Astrocyte of the cerebellum (primary cell): ENCODE data around the gene OSBPL2.

ENCODE experiments used
- DNase-seq: peaks from one replicate; pipeline ENCODE4 v3.0.0-alpha.2; 2011; ENCODE audit warnings: low read depth
- H3K4me3 ChIP-seq: 2 replicates; pipeline ENCODE4 v1.5.1; 2011; ENCODE audit warnings: mild to moderate bottlenecking, low read depth, low read length, moderate library complexity
- in situ Hi-C: cut with HindIII; loops from 2 replicates; pipeline ENCODE4 v1.10.0; 2017; ENCODE audit warnings: low sequenced_read_pairs
- TF ChIP-seq, protein P1 (sequence below): IDR thresholded peaks from 2 replicates; pipeline ENCODE4 v1.5.1; 2012; ENCODE audit warnings: low read length, low read depth, moderate library complexity, mild to moderate bottlenecking; ENCODE audit errors: missing control alignments

Gene OSBPL2

DNA sequence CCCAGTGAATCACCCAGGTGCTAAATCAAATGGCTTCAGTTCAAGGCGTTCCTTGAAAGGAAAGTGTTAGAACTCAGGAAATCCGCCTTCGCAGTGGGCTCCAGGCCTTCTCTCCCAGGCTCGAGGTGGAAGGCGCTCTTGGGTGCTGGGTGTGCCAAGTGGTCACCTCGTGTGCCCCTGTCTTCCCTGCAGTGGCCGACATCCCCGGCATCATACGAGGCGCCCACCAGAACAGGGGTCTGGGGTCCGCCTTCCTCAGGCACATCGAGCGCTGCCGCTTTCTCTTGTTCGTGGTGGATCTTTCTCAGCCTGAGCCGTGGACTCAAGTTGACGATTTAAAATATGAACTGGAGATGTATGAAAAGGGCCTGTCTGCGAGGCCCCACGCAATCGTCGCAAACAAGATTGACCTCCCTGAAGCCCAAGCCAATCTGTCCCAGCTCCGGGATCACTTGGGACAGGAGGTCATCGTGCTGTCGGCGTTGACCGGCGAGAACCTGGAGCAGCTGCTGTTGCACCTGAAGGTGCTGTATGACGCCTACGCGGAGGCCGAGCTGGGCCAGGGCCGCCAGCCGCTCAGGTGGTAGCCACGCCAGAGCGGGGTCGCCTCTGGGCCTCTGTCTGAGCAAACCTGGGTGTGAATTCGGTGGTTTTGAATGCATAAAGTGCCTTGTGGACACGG, 37.7 kb upstream of the OSBPL2 start:
- in situ Hi-C loops, result no loop called here

DNA sequence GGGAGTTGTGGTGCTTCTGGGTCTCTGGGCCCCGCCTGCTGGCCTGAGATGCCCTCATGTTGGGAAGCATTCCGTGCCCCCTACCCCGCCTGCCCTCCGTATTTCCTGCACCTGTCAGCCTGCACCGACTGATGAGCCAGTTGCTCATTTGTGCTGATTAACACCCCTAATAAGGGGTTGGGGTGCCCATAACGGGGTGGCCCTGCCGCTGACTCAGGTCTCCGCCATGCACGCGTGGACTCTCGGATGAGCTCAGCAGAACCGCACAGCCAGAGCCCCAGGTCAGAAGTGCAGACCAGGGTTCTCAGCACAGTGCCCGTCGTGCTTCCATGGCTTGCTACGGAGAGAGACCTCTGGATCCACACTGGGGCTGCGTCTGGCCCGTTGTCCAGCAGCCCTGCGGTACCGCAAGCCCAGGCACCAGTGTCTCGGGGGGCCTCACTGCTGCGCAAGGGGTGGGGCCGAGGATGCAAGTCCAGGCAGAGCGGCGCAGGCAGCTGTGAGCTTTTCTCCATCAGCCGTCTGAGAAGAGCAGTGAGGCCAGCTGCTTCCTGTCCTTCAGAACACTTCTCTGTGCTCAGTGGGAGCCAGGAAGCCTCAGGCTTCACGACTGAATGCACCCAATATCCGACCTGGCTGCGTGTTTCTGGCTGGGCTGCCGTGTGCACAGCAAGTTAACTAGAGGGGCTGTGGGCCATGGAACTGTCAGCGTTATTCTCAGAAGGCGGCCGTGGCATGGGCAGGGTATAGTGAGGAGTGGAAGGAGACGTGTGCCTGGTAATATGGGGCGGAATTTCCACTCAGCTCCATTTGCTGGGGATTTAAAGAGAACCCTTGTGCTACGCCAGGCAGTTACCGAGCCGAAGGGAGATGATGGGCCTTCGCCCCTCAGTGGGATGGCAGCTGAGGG, 36.9 kb upstream of the OSBPL2 start:
- TF ChIP-seq, protein P1, sequence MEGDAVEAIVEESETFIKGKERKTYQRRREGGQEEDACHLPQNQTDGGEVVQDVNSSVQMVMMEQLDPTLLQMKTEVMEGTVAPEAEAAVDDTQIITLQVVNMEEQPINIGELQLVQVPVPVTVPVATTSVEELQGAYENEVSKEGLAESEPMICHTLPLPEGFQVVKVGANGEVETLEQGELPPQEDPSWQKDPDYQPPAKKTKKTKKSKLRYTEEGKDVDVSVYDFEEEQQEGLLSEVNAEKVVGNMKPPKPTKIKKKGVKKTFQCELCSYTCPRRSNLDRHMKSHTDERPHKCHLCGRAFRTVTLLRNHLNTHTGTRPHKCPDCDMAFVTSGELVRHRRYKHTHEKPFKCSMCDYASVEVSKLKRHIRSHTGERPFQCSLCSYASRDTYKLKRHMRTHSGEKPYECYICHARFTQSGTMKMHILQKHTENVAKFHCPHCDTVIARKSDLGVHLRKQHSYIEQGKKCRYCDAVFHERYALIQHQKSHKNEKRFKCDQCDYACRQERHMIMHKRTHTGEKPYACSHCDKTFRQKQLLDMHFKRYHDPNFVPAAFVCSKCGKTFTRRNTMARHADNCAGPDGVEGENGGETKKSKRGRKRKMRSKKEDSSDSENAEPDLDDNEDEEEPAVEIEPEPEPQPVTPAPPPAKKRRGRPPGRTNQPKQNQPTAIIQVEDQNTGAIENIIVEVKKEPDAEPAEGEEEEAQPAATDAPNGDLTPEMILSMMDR, result no peak
- DNase-seq, result no peak

More for the DNA sequence above, 37.7 kb upstream of the OSBPL2 start:
- TF ChIP-seq, protein P1, result no peak
- no peak overlapping the region for H3K4me3 ChIP-seq
- no peak for DNase-seq

DNA sequence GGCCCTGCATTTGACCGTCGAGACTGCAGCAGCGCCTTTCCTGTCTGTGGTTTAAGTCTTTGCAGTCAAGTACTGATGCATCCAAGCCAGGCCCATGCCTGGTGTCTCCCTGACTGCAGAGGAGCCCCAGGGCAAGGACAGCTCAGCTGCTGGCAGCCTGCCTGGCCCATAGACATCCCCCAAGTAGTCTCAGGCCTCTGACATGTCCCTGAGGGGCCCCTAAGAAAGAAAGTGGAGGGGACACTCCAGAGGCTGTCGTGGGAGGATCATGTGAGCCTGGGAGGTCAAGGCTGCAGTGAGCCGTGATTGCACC, 36.3 kb upstream of the OSBPL2 start:
- no peak for DNase-seq
- H3K4me3 ChIP-seq, result no peak overlapping the region
- in situ Hi-C loops, result no loop called here

More for the DNA sequence above, 36.9 kb upstream of the OSBPL2 start:
- in situ Hi-C loops, result no loop called here
- H3K4me3 ChIP-seq, result no peak overlapping the region

DNA sequence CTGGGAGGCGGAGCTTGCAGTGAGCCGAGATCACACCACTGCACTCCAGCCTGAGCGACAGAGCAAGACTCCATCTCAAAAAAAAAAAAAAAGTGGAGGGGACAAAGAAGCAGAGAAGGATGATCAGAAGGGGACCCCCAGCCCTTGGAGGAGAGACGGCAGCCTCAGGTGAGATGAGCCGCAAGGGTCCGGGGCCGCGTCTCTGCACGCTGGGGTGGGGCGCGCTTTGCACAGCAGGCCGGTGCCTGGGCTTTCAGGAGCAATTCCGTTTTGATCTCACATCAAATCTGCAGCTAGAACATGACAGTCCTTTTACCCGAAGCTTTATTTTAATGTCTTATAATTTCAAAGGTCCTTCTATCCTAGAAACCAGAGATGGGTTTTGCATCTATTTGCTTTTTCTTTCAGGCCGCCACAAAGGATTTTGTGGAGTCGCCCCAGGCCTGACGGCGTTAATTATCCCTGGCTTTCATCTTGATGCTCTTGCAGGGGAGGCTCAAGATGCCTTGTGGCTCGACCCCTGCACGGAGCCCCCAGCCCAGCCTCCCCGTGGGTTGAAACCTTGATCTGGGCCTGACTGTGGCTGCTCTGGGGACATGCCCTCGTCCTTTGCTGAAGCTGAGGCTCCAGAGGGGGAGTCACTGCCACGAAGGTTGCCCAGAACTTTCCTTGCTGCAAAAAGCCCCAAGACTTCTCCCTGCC, 35.5 kb upstream of the OSBPL2 start:
- H3K4me3 ChIP-seq, result no peak overlapping the region
- in situ Hi-C loops, result no loop called here
- TF ChIP-seq, protein P1, result no peak
- no peak for DNase-seq

More for the DNA sequence above, 36.3 kb upstream of the OSBPL2 start:
- TF ChIP-seq, protein P1, result no peak

DNA sequence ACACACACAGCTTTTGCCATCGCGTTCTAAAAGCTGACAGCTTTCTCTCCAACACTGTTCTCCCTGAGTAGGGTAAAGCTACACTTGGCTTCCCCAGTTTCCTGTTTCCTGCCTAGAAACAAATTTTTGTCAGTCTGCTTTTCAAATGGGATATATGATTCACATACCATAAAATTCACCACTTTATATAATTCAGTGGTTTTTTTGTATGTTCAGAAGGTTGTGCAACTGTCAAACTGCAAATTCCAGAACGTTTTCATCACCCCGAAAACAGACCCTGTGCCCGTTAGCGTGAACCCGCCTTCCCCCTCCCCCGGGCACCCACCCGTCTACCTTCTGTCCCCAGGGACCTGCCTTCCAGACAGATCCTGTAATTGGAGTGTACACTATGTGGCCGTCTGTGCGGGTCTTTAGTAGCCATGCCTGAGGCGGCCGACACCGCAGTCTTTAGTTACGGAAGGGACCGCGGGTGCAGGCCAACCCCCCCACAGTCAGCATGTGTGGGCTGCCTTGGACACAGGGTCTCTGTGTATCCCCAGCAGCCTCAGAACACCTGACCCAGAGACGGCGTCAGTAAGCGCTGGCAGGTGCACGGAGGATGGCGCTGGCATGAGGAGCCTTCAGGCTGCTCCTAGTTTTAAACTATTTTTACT, 34.8 kb upstream of the OSBPL2 start:
- in situ Hi-C loops, result no loop called here
- no peak for DNase-seq
- H3K4me3 ChIP-seq, result no peak overlapping the region
- TF ChIP-seq, protein P1, result no peak
